HG03280 (cell line): ENCODE data around the gene LCN10.

Experiments
- ATAC-seq: cut with Tn5 transposase; IDR thresholded peaks from one replicate; pipeline ENCODE4 v1.9.1; 2021; ENCODE audit warnings: mild to moderate bottlenecking, moderate library complexity; ENCODE audit not compliant: unreplicated experiment

The LCN10 gene

DNA sequence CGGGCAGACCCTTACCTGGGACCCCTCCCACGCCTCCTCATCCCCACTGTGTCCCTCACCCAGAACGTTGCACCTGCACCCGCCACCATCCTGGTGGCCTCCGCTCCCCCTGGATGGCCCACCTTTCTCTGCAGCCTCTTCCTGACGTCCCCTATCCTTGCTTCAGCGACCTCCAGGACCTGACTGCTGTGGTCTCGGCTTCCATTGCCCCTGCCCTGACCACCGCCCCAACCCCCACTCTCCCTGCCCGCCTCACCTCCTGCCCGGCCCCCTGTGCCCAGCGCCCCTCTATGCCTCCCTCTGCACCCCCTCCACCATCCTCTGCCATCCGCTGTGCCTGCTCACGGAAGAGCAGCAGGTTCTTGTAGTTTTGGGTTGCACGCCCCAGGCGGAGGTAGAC is 2.2 kb downstream of the LCN10 start:
- ATAC-seq = no peak

DNA sequence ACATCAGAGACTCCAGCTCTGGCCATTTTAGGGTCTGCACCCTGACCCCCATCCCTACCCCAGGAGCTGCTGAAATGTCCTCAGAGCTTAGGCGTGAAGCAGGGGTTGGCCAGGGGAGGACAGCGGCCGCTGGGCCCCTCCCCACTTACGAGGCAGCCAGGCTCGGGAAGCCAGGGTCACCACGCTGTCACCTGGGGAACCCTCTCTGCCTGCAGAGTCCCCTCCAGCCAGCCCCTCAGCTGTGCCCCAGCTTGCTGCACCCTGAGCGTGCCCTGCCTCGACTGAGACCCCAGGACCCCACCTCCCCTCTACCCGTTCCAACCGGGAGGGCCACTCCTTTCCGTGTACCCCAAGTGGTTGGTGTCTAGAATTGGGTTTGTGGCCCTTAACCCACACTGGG is 2.7 kb downstream of the LCN10 start:
- ATAC-seq = no peak

DNA sequence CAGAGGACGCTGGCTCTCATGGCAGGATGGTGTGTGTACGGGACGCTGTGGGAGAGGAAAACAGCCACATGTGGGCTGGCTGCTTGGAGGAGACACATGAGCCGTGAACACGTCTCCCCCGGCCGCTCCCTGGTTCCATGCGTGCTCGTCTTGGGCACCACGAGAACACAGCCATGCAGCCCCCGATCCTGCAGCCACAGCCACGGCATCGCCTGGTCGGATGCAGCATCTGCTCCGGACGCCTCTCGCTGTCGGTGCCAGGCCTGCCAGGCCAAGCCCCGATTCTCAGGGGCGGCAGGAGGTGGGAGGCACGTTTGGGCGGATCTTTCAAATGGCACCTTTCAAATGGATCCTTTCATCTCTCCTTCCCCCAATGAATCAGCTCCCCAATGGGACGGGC is 3.2 kb downstream of the LCN10 start:
- ATAC-seq = no peak

- no peak for ATAC-seq
Observed at GRCh38 chr9:136738960-136739359, 3.8 kb downstream of the LCN10 start.

GRCh38 chr9:136735812-136736480 is 6.8 kb downstream of the LCN10 start:
- ATAC-seq = no peak

DNA sequence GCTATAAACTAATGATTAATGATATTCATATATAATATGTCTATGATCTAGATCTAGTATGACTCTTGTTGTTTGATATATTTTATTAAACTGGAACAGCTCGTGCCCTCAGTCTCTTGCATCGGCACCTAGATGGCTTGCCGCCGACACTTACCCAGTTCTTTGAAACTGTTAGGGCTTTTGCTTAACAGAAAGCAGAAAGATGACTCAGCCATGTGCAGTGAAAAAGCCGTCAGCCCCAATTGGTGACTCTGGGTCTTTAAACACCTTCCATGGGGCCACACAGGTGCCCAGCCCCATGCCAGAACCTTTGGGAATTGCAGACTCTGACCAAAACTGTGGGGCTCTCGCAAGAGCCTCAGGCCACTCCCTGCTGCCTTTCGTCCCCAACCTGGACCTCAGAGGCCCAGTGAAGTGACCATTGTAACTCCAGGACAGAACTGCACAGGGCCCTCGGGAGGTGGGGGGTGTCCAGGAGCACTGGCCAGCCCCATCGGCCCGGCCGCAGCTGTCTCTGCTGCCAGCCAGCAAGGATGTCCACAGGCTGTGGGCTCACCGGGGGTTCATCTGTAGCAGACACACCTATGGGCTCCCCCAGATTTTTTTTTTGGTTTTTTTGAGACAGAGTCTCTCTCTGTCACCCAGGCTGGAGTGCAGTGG is 7.8 kb downstream of the LCN10 start:
- ATAC-seq = no peak

- ATAC-seq = no peak
Observed at GRCh38 chr9:136733611-136734010, 9.1 kb downstream of the LCN10 start.

- no peak for ATAC-seq
Observed at GRCh38 chr9:136732444-136733178, 10.1 kb downstream of the LCN10 start.

- no peak for ATAC-seq
Observed at GRCh38 chr9:136729926-136730325, 12.8 kb downstream of the LCN10 start.

DNA sequence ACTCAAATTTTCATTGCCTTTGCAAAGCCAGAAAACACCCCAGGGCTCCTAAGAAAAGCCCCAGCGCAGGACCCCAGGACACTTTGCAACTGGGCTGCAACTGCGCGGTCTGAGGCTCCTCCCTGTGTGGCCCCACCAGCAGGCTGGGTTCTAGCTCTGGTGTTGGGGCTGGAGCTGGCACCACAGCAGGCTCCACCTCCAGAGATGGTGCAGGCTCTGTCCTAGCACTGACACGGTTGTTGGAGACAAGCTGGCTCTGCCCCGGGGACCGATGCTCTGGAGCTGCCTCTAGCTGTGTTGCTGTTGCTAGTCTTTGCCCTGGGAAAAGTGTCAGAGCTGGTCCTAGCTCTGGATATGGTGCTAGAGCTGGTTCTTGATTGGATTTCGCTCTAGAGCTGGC is 13.6 kb downstream of the LCN10 start:
- no peak for ATAC-seq

GRCh38 chr9:136728548-136729123 is 14.1 kb downstream of the LCN10 start:
- ATAC-seq = peak; percentile 12

GRCh38 chr9:136728080-136728547 is 14.6 kb downstream of the LCN10 start:
- peak; percentile 69 for ATAC-seq

DNA sequence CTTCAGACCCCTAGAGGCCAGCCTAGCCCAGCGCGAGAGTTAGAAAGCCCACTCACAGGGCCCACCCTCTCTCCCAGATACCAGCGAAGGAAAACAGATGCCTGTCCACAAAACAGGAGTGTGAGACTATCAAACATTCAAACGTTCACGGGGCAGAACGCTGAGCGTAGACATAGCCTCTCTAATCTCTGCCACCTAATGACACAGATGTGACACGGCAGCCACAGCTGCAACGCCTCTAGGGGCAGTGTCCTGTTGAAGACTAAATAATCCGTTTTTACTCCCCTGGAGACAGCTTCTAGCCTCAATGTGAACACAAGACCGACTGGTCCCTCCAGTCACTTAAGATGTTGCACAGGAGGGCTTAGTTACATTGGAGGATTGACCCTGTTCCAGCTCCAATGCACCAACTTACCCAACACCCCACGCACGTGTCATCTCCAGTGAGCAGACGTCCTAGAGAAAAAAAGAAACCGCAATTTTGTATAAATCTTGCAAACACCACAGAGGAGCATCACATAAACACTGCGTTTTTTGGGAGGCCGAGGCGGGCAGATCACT is 16.0 kb downstream of the LCN10 start:
- ATAC-seq = no peak

DNA sequence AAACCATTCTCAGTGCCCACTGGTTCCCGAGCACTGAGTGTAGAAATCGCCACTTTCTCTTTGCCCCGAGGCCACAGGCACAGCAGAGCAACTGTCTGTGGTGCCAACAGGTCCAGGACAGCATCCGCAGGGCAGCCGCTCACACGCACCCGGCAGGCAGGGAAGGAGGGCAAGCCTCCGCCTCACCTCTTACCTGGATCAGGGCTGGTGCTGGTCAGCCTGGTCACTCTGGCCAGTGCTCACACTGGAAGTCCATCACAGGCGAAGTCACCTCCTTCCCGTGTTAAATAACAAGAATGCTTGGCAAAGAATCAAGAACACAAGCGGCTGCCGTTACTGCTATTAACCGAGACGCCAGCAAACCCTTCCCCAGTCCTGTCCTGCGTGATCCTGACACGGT is 16.6 kb downstream of the LCN10 start:
- ATAC-seq = no peak

DNA sequence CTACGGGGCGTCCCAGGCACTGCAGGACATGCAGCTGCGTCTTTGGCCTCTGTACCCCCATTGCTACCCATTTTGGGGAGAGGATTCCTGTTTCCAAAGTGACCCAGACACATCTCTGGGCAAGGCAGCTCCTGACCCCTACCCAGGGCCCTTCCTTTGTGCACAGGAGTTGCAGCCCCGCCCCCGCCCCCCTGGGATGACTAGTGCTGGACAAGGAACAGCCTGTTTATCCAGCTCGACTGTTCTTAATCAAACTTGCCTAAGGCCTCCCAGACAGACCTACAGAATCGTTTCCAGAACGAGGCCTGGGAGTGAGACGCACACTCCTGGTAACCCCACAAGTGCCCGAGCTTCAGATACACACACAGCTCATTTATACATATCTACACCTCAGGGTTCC is 17.1 kb downstream of the LCN10 start:
- no peak for ATAC-seq

DNA sequence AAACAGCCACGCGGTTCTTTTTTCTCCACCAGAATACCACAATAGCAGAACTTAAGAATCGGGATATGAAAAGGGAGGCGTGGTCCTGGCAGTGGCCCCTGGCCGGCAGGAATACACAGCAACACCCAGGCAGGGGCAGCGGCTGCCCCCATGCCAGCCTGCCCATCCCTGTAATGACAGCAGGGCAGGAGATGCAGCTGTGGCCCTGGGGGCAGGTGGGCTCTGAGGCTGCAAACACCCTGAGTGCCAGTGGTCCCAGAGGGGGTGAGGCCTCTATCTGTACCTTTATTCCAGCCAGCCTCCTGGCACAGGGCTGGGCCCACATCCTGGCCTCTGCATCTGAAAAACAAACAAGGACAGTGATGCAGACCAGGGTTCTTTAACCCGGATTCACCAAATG is 18.0 kb downstream of the LCN10 start:
- ATAC-seq = no peak

- no peak for ATAC-seq
Observed at GRCh38 chr9:136723989-136724388, 18.8 kb downstream of the LCN10 start.

DNA sequence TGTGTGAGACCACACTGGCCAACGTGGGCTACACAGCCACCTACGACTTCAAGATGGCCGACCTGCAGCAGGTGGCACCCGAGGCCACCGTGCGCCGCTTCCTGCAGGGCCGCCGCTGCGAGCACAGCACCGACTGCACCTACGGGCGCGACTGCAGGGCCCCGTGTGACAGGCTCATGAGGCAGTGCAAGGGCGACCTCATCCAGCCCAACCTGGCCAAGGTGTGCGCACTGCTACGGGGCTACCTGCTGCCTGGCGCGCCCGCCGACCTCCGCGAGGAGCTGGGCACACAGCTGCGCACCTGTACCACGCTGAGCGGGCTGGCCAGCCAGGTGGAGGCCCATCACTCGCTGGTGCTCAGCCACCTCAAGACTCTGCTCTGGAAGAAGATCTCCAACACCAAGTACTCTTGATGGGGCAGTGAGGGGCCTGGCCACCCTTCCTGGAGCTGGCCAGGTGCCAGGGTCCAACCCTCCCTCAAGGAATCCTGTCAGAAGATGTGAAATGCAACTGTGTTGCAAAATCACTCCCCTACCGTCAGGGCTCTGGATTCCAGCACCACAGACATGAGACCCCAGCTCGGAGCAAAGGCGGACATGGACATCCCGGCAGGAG is 19.3 kb downstream of the LCN10 start:
- ATAC-seq = no peak

- ATAC-seq = no peak
Observed at GRCh38 chr9:136722969-136723356, 19.8 kb downstream of the LCN10 start.

- ATAC-seq = no peak
Observed at GRCh38 chr9:136722093-136722968, 20.4 kb downstream of the LCN10 start.
